C4-2B (cell line): ENCODE measurements around the gene AFF3.

Source experiments
- H3K27ac ChIP-seq: fragments of 450-650 bp; 2 replicates; pipeline ENCODE4 v1.5.1; 2017
- ZFX ChIP-seq: fragments of 450-650 bp; IDR thresholded peaks from 2 replicates; pipeline ENCODE4 v1.6.1; 2017
- TF ChIP-seq, protein P1 (sequence below): fragments of 450-650 bp; conservative IDR thresholded peaks from 2 replicates; pipeline ENCODE4 v1.5.1; 2017; ENCODE audit warnings: mild to moderate bottlenecking

Gene AFF3

DNA sequence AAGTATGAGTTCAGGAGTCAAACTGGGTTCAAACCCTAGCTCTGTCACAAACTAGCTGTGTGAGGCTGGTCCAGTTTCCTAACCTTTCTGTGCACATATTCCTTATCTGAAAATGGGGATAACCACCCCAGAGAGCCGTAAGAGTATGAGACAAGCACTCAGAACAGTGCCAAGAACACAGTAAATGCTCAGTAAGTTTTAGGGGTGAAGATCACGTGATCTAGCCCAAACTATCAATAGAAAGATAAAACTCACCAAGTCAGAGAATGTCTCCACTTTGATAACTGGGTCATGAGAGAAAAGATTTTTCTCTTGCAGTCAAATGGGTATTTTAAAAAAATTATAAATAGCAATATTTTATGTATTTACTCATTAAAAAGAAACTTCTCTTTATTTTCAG is 433.2 kb downstream of the AFF3 start:
- H3K27ac ChIP-seq: no peak overlapping the region
- no peak for TF ChIP-seq ZFX
- TF ChIP-seq, protein P1, sequence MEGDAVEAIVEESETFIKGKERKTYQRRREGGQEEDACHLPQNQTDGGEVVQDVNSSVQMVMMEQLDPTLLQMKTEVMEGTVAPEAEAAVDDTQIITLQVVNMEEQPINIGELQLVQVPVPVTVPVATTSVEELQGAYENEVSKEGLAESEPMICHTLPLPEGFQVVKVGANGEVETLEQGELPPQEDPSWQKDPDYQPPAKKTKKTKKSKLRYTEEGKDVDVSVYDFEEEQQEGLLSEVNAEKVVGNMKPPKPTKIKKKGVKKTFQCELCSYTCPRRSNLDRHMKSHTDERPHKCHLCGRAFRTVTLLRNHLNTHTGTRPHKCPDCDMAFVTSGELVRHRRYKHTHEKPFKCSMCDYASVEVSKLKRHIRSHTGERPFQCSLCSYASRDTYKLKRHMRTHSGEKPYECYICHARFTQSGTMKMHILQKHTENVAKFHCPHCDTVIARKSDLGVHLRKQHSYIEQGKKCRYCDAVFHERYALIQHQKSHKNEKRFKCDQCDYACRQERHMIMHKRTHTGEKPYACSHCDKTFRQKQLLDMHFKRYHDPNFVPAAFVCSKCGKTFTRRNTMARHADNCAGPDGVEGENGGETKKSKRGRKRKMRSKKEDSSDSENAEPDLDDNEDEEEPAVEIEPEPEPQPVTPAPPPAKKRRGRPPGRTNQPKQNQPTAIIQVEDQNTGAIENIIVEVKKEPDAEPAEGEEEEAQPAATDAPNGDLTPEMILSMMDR: no peak

DNA sequence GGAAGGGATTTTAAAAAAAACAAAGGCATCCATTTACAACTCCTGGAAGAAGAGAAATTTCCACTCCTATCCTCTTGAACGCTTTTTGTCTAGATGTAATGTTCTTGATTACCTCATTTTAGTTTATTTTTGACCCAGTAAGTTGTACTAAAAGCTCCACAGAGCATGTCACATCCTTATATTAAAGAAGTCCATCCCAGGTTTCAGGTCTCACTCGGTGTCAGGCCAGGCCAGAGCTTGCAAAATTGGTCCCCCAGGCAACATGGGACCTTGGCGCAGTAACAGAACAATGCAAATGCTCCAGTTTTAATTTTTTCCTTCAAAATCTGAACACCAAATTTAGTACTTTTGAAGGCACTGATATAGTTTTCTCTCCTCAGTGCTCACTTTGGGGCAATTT is 434.2 kb downstream of the AFF3 start:
- no peak for TF ChIP-seq ZFX
- TF ChIP-seq, protein P1: no peak
- no peak overlapping the region for H3K27ac ChIP-seq

DNA sequence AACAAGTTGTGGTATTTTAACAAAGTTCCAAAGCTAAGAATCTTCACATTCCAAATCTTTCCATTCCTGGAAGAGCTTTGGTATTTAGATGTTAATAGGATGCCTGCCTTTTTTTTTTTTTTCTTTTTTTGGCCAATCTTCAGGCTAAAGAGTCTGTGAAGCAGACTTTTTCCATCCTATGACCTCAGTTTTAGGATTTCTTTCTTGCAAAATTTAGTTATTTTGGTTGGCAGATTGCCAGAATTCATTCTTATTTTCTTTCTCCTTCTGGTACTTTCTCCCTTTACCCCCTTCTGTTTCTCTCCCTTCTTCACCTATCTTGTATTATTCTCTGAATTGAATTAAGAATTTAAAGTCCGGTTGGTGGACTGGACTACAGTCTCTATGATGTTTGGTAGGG is 434.8 kb downstream of the AFF3 start:
- no peak overlapping the region for H3K27ac ChIP-seq
- TF ChIP-seq, protein P1: no peak
- no peak for TF ChIP-seq ZFX

DNA sequence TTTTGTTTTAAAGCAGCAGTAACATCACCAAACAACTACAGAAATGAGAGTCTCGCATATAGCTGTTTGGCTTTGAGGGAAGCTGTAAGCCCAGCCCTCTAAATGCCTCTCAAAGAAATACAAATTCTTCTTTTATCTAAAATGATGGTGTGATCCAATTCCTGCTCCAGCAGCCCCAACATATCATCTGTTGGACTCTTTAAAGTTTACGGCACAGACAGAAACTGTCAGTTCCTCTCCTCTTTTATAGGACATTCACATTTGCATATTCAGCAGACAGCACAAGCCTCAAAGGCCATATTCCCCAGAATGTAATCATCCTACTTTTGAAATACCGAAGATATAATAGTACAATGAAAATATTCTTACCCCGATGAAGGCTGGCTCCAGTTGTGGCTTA is 435.7 kb downstream of the AFF3 start:
- no peak overlapping the region for H3K27ac ChIP-seq
- TF ChIP-seq ZFX: no peak
- TF ChIP-seq, protein P1: no peak

DNA sequence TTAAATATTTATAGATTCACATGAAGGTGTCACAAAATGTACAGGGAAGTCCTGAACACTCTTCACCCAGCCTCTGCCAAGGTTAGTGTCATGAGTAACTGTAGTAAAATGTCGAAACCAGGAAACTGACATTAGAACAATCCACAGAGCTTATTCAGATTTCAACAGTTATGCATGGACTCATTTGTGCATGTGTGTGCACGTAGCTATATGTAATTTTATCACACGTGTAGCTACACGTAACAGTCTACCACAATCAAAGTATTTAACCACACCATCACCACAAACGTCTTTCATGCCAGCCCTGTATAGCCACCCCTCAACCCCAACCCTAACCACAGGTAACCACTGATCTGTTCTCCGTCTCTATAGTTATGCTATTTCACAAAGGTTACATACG is 440.9 kb downstream of the AFF3 start:
- TF ChIP-seq, protein P1: no peak
- no peak for TF ChIP-seq ZFX
- H3K27ac ChIP-seq: no peak overlapping the region

DNA sequence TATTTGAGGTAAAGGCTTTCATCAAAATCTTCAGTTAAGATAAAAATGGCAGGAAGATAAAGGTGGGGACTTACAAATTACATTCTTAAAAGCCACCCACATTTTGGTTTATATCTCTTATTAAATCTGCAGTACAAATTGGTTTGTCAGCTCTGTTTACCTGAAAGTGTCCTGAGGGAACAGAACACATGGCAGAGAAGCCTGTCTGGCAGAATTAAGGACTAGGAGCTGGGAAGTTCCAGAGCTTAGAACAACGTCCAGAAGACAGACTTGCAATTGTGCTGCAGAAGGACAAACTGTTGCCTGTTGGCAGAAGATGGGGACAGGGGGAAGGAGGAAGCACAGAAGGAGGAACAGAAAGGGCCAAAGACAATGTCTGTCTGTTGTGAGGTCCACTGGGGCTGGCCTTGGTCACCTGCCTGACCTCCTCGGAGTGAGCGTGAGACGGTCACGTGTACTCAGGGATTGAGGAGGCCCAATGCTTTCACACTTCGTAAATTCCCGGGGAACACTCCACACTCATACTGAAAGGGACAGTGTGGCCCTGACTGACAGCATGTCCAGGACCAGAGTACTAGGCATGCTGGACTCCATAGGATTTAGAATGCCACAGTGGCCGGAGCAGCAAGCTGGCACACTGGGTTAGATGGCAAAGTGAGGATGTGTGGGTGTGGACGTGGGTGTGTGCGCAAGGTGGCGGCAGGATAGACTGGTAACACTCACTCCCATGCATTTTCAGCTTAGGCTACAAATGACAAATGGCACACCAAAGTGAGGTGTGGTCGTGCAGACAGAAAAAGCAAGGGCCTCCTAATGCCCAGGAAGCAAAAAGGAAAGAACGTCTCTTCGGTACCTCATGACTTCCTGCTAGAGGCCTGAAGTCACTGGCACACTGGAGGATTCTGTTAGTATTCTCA is 441.6 kb downstream of the AFF3 start:
- peak overlapping the region; percentile 11; the same call in 1 of the 2 replicates for H3K27ac ChIP-seq
- TF ChIP-seq, protein P1: no peak
- no peak for TF ChIP-seq ZFX

DNA sequence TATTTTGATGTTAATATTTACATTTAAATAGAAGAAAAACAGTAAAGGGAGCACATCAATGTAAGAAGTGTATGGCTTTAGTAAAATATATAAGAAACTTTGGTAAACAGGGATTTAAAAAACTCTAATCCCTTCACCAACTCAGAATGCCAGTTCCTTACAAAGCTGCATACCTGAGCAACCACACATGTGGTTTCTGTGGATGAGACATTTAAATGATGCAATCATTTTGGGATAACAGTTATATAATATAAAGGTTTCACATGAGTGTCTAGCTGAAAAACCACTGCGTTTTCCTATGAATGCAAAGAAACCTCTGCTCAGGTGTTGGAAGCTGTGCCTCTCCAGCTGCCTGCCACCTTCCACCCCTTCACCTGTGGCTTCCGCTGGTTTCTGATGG is 443.5 kb downstream of the AFF3 start:
- TF ChIP-seq, protein P1: no peak
- no peak for TF ChIP-seq ZFX
- no peak overlapping the region; the same call in 1 of the 2 replicates for H3K27ac ChIP-seq
